ENCODE measurements around the gene TRABD2B. TPM values are rescaled to one million over a fixed set of nuclear protein-coding genes. Genes with fewer than 3 reads are reported as not detected.

The TRABD2B gene
- total and polyA plus RNA-seq, 2 donors (not counting 3 experiments of a cell fraction or from before 2014, with no cell fraction given): not detected

DNA sequence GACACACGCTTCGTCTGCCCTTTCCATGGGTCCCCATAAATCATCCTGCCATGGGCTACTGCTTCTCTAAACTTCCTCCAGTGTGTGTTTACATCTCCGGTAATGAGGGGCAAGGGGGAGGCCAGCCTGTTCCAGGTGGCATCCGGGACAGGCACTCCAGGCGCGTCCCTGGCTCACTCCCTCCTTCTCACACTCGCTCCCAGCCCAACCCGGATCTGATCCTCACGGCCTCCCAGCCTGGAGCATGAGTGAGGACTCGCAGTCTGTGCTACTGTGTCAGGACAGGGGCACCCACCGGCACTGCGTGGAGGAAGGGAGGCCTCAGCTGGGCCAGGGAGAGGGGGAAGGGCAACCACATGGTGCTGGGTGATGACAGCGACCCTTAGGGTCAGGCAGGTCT, 225.4 kb downstream of the TRABD2B start:
- Histone ChIP-seq H3K4me3 (replicated peaks in 1 of 3; ENCODE audit: insufficient read depth in 1 of 3, low read depth in 1 of 3, low read length in 3 of 3) (no peak overlapping the region), H3K79me2 (ENCODE audit: control insufficient read depth, insufficient read depth, low read length) (no peaks in the 10 kb centered on the region), H3K9ac (replicated peaks; ENCODE audit: extremely low read depth, insufficient read depth, low read length) (no peak overlapping the region), H3K27ac (ENCODE audit: insufficient read depth, low read depth, low read length) (no peak overlapping the region), H3K9me3 (replicated peaks; ENCODE audit: control insufficient read depth, insufficient read depth, low read length) (no peaks in the 10 kb centered on the region), H3K27me3 (ENCODE audit: control insufficient read depth in 2 of 2, insufficient read depth in 2 of 2, low read length in 2 of 2) (no peaks in the 10 kb centered on the region), H2AFZ (ENCODE audit: low read depth, low read length) (no peak overlapping the region), H3K4me2 (ENCODE audit: insufficient read depth, low read length) (no peak overlapping the region), H3K36me3 (ENCODE audit: control insufficient read depth in 2 of 2, extremely low read depth in 1 of 2, insufficient read depth in 2 of 2, low read length in 2 of 2) (no peaks in the 10 kb centered on the region), H3K4me1 (ENCODE audit: control insufficient read depth, extremely low read depth, insufficient read depth, low read length) (no peaks in the 10 kb centered on the region), H4K20me1 (replicated peaks; ENCODE audit: control insufficient read depth, extremely low read depth, insufficient read depth, low read length) (no peaks in the 10 kb centered on the region), H3K9me1 (replicated peaks; ENCODE audit: control insufficient read depth, extremely low read depth, insufficient read depth, low read length) (no peaks in the 10 kb centered on the region)
- intact Hi-C loops (cut with micrococcal nuclease) (no loop called here), dilution Hi-C loops (cut with MboI; ENCODE audit: extremely low pct_ligation_motif_present, low sequenced_read_pairs) (no loop called here)
- no peak for TF ChIP-seq JUN (IDR thresholded peaks at IDR 0.05; ENCODE audit: borderline replicate concordance, insufficient read depth, insufficient read length, low read depth)
- no peak for TF ChIP-seq MYC (IDR thresholded peaks at IDR 0.05; ENCODE audit: low read depth, low read length)
- TF ChIP-seq POLR2A (IDR thresholded peaks at IDR 0.05; ENCODE audit: low read depth, low read length): no peak
- TF ChIP-seq POLR2AphosphoS5 (IDR thresholded peaks at IDR 0.05; ENCODE audit: insufficient read depth, low read depth, low read length): no peak
- TF ChIP-seq, protein P1, sequence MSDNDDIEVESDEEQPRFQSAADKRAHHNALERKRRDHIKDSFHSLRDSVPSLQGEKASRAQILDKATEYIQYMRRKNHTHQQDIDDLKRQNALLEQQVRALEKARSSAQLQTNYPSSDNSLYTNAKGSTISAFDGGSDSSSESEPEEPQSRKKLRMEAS (IDR thresholded peaks at IDR 0.05; ENCODE audit: insufficient read depth, insufficient read length): no peak
- TF ChIP-seq EZH2 (IDR thresholded peaks at IDR 0.05; ENCODE audit: borderline replicate concordance, low read depth, low read length, severe bottlenecking): no peak
- no peak for TF ChIP-seq FOS (IDR thresholded peaks at IDR 0.05; ENCODE audit: borderline replicate concordance, insufficient read depth, low read length)
- no peak for TF ChIP-seq GATA2 (IDR thresholded peaks at IDR 0.05; ENCODE audit: insufficient read depth, insufficient read length, low read depth, low read length)
- TF ChIP-seq, protein P2, sequence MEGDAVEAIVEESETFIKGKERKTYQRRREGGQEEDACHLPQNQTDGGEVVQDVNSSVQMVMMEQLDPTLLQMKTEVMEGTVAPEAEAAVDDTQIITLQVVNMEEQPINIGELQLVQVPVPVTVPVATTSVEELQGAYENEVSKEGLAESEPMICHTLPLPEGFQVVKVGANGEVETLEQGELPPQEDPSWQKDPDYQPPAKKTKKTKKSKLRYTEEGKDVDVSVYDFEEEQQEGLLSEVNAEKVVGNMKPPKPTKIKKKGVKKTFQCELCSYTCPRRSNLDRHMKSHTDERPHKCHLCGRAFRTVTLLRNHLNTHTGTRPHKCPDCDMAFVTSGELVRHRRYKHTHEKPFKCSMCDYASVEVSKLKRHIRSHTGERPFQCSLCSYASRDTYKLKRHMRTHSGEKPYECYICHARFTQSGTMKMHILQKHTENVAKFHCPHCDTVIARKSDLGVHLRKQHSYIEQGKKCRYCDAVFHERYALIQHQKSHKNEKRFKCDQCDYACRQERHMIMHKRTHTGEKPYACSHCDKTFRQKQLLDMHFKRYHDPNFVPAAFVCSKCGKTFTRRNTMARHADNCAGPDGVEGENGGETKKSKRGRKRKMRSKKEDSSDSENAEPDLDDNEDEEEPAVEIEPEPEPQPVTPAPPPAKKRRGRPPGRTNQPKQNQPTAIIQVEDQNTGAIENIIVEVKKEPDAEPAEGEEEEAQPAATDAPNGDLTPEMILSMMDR (IDR thresholded peaks at IDR 0.05; ENCODE audit: extremely low read depth in 1 of 2, insufficient read depth in 1 of 2, low read depth in 1 of 2, low read length in 2 of 2): no peak
- ChIA-PET POLR2A (no interaction called here), CTCF (interaction anchor here (1.2 kb wide), 1 partner anchor 13 kb away, joined by 4 read pairs; no protein-coding TSS in a partner anchor)
- FAIRE-seq (no peak), DNase-seq (ENCODE audit: low read depth, low spot score) (no peak)
- BruUV-seq (replicated peaks): no TSS peak
